HG03432 (cell line): ENCODE results near the gene LRRFIP1.
A peak's percentile ranks its signal among the peaks of the same experiment; 100 is the strongest.

ENCODE experiments used
- ATAC-seq: cut with Tn5 transposase; IDR thresholded peaks from one replicate; pipeline ENCODE4 v1.9.1; 2021; ENCODE audit warnings: mild to moderate bottlenecking, moderate library complexity; ENCODE audit not compliant: unreplicated experiment

The LRRFIP1 gene

DNA sequence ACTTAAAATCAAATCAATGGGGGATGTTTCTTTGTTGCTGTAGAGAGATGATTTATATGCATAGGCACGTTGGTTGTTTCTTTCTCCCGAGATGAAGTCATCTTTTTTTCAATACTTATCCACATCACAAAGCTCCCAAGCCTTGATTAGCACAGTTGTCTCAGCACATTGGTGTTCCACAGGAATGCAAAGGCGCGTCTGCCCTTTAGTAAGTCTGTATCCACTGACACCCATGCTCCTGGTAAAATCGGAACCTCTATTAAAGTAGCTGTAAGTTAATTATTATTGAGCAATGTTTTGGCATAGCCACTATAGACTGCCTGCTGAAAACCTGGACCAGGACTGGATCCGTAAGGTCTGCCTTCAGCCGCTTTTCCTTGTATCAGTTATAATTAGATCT lies 93.6 kb downstream of the LRRFIP1 start:
- no peak for ATAC-seq

DNA sequence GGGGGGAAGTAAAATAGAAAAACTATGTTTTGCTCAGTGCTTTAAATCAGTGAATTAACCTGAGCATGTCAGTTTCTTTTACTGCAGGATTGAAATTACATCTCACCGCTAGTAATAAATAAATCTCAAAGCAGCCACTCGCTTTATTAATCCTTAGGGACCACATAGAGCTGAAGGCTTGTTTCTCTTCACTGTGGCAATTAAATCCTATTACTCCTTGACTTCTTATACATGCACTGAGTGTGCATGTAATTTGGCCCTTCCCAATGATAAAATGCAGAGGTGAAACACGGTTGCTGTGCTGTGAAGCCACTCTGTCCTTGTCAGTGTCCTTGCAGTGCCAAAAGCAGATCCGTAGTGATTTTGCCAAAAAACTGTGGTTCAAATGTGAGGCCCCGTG lies 94.1 kb downstream of the LRRFIP1 start:
- no peak for ATAC-seq

DNA sequence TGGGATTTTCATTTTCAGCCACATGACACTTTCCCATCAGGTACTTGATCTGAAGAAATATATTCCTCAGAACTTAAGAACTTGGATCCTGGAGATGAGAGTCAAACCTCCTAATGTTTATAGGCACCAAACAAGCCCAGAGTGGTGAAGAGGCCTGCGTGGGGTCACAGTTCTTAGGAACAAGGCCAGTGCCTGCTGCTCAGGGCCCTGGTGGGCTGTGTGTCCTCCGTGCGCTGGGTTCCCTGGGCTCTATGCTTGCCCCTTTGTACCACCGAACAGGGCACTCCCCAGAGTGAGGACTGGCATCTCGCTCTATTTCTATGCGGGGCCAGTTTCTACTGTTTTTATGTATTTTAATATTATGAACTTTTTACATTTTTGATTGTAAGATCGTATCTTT lies 95.2 kb downstream of the LRRFIP1 start:
- no peak for ATAC-seq

DNA sequence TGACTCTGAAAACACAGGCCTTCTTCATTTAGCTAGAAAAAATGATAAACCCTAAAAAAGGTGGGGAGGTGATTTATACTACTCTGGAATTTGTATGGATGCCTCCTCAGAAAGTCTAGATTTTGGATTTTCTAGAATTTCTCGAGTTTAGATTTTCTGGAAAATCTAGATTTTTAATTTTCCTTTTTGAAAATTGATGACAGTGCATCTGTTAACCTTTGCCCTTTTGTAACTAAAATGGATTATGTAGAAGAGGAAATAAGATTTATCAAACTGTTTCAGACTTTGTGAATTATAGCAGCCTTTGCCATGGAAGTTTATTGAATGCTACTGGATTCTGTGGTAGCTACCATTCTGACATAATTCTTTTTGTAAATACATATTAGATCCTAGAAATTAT lies 95.6 kb downstream of the LRRFIP1 start:
- ATAC-seq: no peak

DNA sequence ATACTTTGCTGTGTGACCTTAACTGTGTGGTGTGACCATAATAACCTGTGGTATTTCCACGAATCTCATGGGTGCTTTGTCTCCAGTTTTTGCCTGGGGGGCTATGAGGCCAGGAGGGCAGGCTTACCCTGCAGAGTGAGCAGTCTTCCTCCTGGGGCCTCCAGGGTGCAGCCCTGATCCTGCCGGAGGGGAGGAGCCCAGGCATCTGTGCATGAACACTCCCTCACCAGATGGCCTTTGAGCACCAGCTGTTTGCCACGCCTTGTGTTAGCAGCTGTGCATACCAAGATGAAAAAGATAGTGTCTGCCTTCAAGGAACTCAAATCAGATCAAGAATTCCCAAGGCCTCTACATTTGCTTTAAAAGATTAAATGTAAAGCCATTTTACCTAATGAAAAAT lies 96.2 kb downstream of the LRRFIP1 start:
- ATAC-seq: peak; percentile 60

DNA sequence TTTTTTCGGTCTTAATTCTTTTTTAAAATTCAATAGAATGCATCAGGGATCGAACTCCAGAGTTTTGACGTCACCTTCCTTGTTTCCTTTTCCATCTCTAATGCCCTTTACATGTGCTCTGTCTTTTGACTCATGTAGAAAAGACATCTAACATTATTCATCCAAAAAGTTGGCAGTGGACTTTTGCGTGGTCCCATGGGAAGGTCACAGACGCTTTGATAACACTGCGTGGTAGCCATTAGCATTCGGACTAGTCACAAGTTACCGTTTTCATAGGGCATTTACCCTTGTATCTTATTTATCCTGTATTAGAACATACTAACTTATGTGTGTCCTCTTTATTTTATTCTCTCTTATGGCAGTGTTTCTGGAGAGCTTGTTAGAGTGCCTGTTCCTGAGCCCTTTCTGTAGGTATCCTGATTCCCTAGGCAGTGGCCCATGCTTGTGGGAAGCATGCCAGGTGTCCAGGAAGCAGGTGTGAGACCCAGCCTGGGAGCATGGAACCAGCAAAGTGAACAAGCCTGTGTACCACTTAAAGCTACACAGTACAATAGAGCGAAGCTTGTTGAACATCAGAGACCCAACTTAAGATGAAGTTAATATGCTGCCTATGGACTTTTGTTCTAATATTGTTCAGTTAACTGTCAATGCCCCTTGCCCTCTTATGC lies 97.6 kb downstream of the LRRFIP1 start:
- no peak for ATAC-seq

DNA sequence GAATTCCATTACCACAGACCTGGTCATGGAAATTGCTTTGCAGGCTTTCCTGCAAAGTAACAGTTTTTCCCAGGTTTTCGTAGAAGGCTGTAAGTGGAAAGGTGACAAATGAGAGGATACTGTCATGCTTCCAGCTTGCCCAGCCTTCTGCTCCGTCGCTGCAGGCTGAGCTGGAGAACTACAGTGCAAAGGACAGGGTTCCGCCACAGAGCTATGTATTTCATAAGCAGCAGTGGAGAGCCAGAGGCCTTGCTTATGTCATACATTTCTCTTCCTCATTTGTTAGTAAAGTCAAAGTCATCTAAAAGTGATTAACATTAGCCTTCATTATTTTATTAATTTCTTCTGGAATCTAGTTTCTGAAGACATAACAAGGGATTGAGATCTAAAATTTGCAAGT lies 98.3 kb downstream of the LRRFIP1 start:
- ATAC-seq: no peak

DNA sequence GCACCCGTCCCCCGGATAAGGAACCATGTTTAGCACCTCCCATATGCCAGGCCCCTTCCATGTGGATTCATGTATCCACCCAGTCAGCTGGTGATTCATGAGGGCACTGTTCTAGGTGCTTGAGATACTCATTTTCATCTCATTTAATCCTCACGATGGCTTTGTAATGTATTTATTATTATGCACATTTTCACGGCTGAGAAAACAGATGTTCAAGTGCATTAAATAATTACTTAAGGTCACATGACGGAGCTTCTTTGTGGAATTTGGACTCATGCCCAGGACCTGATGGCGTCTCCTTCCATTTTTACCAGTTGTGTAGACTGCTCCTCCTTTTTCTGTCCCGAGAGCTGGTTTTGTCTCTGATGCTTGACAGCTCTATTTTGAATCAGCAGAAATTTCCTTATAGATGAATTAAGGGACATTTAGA lies 99.0 kb downstream of the LRRFIP1 start:
- ATAC-seq: no peak

DNA sequence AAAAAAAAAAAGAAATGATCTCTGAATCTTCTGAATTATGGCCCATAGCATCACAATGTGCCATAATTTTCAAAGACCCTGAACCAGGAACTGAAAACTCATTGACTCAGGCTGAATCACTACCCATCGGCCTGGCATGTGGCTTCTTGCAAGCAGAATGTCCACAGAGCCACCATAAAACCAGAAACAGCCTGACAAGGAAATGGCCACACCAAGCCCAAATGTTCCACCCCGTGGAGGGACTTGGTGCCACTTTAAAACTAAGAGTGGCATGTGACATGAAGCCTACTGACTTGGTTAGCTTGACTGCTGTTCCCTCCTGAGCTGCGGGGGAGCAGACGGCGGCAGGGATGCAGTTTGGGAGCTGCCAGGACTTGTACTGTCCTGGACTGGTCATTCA lies 100.0 kb downstream of the LRRFIP1 start:
- ATAC-seq: no peak

DNA sequence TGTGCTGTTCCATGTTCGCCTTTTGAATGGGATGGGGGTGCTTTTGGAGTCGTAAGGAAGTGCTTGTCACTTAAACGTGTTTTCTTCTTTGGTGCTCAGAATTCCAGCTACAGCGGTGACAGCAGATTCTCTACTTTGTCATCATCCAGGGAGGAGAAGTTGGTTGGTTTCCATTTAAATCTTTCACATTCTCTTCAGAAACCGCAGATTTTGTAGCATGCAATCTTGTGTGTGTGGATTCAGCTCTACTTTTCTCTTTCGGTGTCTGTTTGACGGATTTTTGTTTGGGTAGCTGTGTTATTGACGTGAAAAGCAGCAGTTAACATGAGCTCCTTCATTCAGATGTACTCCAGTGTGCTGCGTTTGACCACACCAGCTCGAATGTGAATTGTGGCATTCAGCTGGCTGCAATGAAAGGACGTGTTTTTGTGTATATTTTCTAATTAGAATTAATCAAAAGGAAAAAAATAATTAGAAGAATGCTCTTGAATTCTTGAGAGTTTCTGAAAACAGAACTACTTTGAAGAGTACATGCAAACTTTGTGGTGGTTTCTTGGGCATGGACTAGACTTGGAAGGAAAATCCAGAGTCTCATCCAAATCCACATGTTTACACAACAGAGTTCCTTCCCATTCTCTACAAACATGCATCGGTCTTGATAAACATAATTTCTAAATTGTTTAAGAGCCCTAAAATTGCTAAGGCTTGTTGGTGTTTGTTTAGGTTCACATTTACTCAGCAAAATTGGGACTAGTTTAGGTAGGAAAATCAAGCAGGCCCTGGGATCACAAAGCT lies 102.5 kb downstream of the LRRFIP1 start:
- no peak for ATAC-seq

DNA sequence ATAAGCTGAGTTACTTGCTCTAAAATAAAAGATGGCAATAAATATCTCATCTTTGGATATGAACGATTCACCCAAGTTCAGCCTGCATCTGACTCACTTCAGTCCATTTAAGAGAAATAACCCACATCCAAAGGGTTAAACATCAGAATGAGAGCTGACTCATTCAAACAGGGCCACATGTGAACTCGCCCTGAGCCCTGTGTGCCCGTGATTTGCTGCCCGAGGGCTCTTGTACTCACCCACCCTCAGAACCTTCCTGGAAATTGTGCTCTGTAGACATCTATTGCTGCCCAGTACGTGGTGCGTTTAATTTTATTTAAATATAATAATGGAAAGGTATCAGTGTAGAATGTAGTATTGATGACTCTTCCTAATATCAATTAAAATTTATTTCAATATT lies 104.3 kb downstream of the LRRFIP1 start:
- no peak for ATAC-seq

DNA sequence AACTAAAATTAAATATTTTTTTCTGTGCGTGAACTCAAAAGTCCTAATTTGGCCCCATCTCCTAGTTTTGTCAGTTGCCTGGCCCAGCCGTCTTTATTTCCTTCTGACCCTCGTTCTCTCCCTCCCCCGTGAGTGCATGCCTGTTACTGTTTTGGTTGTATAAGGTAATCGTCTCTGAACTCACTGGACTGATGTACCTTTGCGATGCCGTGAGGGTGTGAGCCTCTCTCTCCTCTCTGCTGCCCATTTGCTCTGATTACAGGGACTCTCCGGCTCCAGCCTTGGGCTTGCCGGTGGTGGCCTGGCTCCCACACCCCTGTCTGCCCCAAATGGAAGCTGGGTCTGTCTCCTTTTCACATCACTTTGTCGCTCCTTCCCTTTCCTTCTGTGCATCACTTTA lies 104.7 kb downstream of the LRRFIP1 start:
- ATAC-seq: no peak

DNA sequence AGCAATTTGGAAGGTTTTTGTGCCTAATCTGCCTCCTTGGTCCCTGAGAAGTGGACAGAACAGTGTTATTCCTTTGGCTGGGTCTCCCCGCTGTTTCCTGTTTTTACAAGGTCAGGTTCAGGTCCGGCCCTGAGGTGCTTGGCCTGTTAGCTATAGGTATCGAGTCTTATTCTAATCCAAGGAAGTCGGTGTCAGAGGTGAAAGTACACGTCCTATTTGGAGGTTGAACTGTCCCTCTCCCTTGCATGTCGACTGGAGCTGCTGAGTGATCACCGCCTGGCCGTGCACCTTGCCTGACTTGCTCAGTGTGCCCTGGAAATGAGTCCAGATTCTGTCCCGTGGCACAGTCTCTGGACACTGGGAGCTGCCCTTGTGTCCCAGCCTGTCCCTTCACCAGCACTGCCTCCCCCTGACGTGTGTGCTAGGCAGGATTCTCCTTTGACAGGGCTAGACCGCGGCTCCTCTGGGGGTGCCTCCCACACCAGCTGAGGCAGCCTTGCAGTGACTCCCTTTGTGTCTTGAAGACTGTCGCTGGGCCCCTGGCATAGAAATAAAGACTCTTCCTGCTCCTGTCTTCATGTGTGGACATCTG lies 105.5 kb downstream of the LRRFIP1 start:
- ATAC-seq: no peak

DNA sequence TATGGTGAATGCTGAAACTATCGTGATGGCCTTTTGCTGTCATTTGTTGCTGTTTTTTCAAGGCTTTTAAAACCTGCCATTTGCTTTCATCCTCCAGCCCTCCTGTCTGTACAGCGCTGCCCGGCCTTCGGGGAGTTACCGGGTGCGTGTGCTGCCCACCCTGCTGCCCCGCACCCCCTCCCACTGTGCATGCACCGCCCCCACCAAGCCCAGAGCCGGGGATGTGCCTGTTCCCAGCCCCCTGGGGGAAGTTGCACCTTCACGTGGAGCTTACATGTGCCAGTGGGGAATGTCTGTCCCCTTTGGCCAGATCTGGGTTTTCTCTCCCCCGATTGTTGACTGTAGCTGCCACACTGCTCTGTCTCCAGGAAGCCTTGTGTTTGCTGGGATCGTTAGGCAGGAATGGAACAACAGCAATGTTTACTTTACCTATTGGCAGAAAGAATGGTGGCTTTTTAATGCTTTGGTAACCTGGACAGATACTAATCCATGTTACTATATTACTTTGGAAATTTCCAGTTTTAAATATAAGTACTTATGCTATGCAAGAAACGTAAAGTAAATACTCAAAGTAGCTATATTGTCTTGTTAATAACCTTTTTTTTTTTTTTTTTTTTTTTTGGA lies 106.4 kb downstream of the LRRFIP1 start:
- ATAC-seq: no peak

DNA sequence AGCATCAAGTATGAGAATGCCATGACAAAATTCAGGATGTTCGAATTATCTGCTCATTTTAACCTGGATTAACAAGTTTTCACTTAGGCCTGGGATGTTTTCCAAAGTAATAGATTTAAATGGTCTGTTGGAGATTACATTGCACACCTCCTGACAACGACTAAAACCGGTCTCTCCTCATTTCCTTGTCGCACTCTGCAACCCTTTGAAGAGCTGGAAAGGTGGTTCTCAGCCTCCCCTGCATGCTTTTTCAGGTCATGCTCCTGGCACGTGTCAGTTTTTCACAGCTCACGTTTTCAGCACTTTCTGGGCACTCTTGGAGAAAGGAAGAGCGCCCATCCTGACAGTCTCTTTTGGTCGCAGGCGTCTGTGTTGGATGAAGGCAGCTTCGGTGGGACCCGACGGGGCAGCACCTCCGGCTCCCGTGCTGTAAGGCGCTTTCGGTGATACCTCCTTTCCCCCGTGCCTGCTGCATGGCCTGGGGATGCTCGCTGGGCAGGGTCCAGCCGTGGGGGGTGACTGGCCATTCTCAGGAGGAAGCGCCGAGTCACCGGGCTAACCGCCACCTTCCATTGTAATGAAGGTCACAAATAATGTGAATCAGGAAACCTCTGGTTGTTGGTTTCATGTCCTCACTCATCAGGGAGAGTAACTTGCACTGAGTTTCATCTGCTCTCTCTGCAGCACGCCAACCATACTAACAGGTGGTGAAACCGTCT lies 107.7 kb downstream of the LRRFIP1 start:
- ATAC-seq: no peak

DNA sequence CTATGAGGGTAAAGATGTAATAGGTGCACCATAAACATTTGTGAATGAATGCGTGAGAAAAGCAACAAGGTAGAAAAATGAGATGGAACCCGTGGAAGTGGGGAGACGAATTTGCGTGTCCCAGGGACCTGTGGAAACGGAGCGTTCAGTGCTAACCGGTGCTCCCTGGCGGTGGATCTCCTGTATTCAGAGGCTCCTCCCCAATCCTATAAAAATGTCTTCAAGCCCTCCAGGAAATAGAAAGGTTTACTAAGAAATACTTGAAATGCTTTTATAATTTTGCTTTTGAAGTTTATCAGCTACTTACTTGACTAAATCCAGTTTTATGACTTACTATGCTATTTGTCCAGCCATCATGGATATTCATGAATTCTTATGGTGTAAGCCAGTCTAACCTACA lies 108.4 kb downstream of the LRRFIP1 start:
- ATAC-seq: no peak

DNA sequence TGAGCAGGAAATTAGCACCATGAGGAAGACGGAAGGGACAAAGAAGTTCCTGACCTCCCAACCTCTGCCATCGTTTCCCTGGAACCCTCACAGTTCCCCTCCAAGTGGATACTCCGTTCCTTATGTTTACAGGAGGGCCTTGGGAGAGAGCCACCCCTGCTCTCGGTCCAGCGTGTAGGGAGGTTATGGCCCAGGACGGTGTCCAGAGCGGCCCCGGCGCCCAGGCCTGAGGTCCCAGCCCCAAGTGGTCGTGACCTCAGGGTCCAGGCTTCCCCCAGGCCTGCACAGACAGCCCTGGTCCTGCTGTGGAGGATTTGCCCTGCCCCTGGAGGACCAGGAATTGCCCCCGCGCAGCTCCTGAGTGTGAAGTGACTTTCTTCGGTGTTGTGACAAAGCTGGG lies 109.4 kb downstream of the LRRFIP1 start:
- no peak for ATAC-seq

DNA sequence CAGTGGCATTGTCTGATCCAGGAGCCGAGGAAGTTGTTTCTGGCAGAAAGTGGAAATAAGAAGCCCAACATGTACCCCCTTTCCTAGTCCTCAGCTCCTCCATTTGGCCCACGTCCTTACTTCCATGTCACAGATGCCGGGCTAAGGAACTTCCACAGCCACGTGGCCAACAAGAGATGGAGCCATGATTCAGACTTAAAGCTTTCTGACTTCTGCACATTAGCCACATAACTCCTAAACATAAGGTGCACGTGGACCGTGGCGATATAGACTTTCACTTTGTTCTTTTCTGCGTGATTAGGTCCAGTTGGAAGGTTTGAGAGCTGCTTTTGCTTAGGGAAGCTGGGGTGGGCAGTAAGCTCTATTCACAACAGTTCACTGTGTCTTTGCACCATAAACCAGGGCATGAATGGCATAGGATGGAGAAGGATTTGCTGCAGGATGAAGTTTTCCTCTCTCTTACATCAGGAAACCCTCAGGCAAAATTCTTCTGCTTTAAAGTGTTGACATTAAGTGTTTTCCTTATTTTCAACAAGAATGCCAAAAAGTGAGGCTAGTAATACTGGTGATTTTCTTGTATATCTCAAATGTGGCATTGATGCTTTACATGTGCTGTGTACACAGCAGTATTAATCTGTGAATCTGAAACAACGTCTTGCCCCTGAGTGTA lies 109.9 kb downstream of the LRRFIP1 start:
- ATAC-seq: no peak

DNA sequence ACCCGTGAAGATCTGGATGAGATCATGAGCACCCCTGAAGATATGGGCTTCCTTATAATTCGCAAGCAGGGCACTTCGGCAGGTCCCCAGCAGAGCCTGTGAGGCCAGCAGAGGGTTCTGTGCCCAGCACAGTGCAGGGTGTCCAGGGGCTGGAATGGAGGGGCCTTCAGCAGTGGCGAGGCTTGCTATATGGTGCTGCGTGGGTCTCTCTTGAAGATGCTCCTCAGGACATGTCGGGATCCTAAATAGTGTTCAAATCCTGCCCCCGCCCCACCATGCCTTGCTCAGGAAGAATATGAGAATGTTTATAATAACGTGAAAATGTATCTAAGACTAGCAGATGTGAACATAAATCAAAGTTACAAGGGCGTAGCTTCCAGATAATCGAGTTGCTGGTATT lies 110.9 kb downstream of the LRRFIP1 start:
- no peak for ATAC-seq

DNA sequence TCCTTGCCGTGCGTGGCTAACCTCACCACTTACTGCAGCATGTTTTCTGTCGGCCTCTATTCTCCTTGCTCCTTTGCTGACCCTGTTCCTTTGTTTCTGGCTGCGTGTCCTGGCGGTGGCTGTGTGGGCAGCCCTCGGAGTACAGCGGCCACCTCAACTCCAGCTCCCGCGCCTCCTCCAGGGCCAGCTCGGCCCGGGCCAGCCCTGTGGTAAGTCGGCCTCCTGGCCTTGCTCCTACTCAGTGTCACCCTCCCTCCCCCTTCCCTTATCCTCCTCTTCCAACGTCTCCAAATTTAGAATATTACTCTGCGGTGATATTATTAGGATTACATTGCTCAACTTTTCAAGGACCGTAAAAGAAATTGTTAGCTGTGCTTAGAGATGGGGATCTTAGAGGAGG lies 111.7 kb downstream of the LRRFIP1 start:
- no peak for ATAC-seq

DNA sequence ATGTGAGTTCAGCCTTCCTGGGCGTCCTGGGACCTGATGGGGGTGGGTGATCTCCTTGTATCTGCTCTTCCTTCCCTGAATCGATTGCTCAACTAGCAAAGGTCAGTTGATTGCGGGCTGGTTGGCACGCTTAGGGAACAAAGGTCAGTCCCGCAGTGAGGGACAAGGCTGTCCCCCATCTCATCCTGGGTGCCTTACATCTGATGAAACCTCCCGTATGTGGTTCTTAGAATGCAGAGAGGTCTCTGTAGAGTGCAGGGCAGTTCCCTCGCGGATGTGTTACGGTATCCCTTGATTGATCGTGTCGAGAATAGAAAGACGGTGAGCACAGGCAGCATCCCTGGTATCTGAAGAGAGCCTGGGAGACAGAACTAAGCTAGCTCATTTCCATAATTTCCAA lies 114.8 kb downstream of the LRRFIP1 start:
- no peak for ATAC-seq
